T-cell (primary cell): Measurements from ENCODE around the gene SSB. TPM values are rescaled to one million over a fixed set of nuclear protein-coding genes. Genes with fewer than 3 reads are reported as not detected.
"Not testable (repeated sequence)": the region's sequence is repeated elsewhere in the genome, so short reads cannot be mapped to it uniquely, and the experiment has no call there.

Experiments used
- ATAC-seq, 4 experiments: fragments of 200-7000 bp in 3 of 4; fragments of 150-1000 bp in 1 of 4; cut with Tn5 transposase; replicated peaks in 1 of 4; 1 replicate in 3 of 4; 2 replicates in 1 of 4; pipeline ENCODE4 v1.10.0; 2021; ENCODE audit warnings: moderate library complexity in 3 of 4, mild to moderate bottlenecking in 2 of 4, moderate number of reproducible peaks in 1 of 4
- CTCF ChIA-PET, 2 donors: fragments of 300-600 bp; sonication (Branson Sonifier 250); formaldehyde crosslinking; loops; one replicate each; lab custom pipeline; 2022; ENCODE audit warnings: antibody characterized with exemption in 2 of 2; lab: Charles Lee
- POLR2A ChIA-PET, 2 donors: fragments of 300-600 bp; sonication (Branson Sonifier 250); formaldehyde crosslinking; loops; one replicate each; lab custom pipeline; 2022; ENCODE audit warnings: antibody characterized with exemption in 2 of 2; lab: Charles Lee
- DNase-seq, 35 experiments: peaks; one replicate each; pipeline versions ENCODE4 v3.0.0 to v3.0.0-alpha.2; 2013 to 2023
- H3K27ac ChIP-seq: one replicate; pipeline ENCODE4 v1.5.1; 2013; ENCODE audit warnings: low read length
- H3K27me3 ChIP-seq, 2 experiments: replicated peaks in 1 of 2; 1 replicate in 1 of 2; 2 replicates in 1 of 2; pipeline versions ENCODE4 v1.6.1 to v1.7.0; 2013; ENCODE audit warnings: low read length in 1 of 2, mixed read lengths in 1 of 2; ENCODE audit not compliant: control insufficient read depth in 2 of 2, insufficient read depth in 2 of 2; ENCODE audit errors: extremely low read depth in 1 of 2
- H3K36me3 ChIP-seq, 2 donors: 1 replicate in 1 of 2; 2 replicates in 1 of 2; pipeline versions ENCODE4 v1.6.1 to v1.7.0; 2013; ENCODE audit warnings: low read length in 1 of 2; ENCODE audit not compliant: control insufficient read depth in 2 of 2, insufficient read depth in 1 of 2; ENCODE audit errors: extremely low read depth in 1 of 2
- H3K4me1 ChIP-seq, 2 experiments: 1 replicate in 1 of 2; 2 replicates in 1 of 2; pipeline versions ENCODE4 v1.6.1 to v1.7.0; 2013; ENCODE audit warnings: low read length in 2 of 2, mixed read lengths in 1 of 2; ENCODE audit not compliant: insufficient read depth in 2 of 2, control insufficient read depth in 1 of 2; ENCODE audit errors: extremely low read depth in 1 of 2
- H3K4me3 ChIP-seq, 2 donors: 1 replicate in 1 of 2; 2 replicates in 1 of 2; pipeline versions ENCODE4 v1.5.1 to v1.7.0; 2013; ENCODE audit warnings: mild to moderate bottlenecking in 2 of 2, low read length in 1 of 2, moderate library complexity in 1 of 2; ENCODE audit not compliant: control insufficient read depth in 1 of 2; ENCODE audit errors: extremely low read depth in 1 of 2
- H3K9me3 ChIP-seq: 2 replicates; pipeline ENCODE4 v1.7.0; 2013
- H3K27ac Mint-ChIP-seq, 2 donors: one replicate each; pipeline ENCODE4 v1.8.0; 2020 to 2021; ENCODE audit warnings: mild to moderate bottlenecking in 2 of 2, mixed read lengths in 2 of 2
- H3K27me3 Mint-ChIP-seq, 2 donors: one replicate each; pipeline ENCODE4 v1.8.0; 2021 to 2022; ENCODE audit warnings: mixed read lengths in 2 of 2
- H3K36me3 Mint-ChIP-seq: one replicate; pipeline ENCODE4 v1.8.0; 2021; ENCODE audit warnings: mixed read lengths
- H3K4me1 Mint-ChIP-seq, 3 donors: one replicate each; pipeline ENCODE4 v1.8.0; 2020 to 2022; ENCODE audit warnings: mixed read lengths in 3 of 3, mild to moderate bottlenecking in 1 of 3
- H3K4me3 Mint-ChIP-seq, 3 donors: one replicate each; pipeline ENCODE4 v1.8.0; 2020 to 2022; ENCODE audit warnings: mild to moderate bottlenecking in 3 of 3, mixed read lengths in 3 of 3, moderate library complexity in 3 of 3
- H3K9me3 Mint-ChIP-seq, 3 donors: one replicate each; pipeline ENCODE4 v1.8.0; 2020 to 2022; ENCODE audit warnings: mixed read lengths in 3 of 3
- WGBS: methylation state at CpG from one replicate; pipeline ENCODE4 v1.1.5; 2013; ENCODE audit warnings: missing lambda C conversion rate; ENCODE audit not compliant: insufficient coverage; 5-methylcytosine and 5-hydroxymethylcytosine counted together
- total RNA-seq, 35 experiments: library from RNA in 6 of 35; stranded (reverse) in 6 of 35; fragments of 120-200 nt in 1 of 35; gene quantifications; one replicate each; pipeline versions ENCODE4 v1.2.1 to v1.2.4 and lab custom pipeline; 2013 to 2026

Gene SSB
- total RNA-seq, 5 donors from 2014 or later (not counting 1 experiment from before 2014, with no cell fraction given), result 84.3 to 118 (median 91.0) TPM

- no peaks in the 10 kb centered on the region for H3K36me3 ChIP-seq
- Mint-ChIP-seq H3K27ac (no peak overlapping the region), H3K9me3 (no peaks in the 10 kb centered on the region), H3K36me3 (no peaks in the 10 kb centered on the region), H3K4me3 (no peak overlapping the region), H3K27me3 (no peaks in the 10 kb centered on the region), H3K4me1 (peaks cover 0 to 6% (median 4%) of the 10 kb centered on the region in 3 donors)
- no peak overlapping the region for H3K4me3 ChIP-seq
- ATAC-seq (no peak), DNase-seq (no peak)
- WGBS, result 93% methylated on average over 2 of the region's 7 CpGs
- no peaks in the 10 kb centered on the region for H3K9me3 ChIP-seq
- no peaks in the 10 kb centered on the region for H3K4me1 ChIP-seq
- ChIA-PET POLR2A (interaction anchor here in 1 of 2 donors (0.6 kb wide), 1 partner anchor 16 kb away, joined by 3 read pairs; no protein-coding TSS in a partner anchor), CTCF (no interaction called here)
- no peaks in the 10 kb centered on the region for H3K27me3 ChIP-seq
- H3K27ac ChIP-seq, result no peak overlapping the region
Measured at GRCh38 chr2:169759987-169760386, 38.7 kb upstream of the SSB start.

DNA sequence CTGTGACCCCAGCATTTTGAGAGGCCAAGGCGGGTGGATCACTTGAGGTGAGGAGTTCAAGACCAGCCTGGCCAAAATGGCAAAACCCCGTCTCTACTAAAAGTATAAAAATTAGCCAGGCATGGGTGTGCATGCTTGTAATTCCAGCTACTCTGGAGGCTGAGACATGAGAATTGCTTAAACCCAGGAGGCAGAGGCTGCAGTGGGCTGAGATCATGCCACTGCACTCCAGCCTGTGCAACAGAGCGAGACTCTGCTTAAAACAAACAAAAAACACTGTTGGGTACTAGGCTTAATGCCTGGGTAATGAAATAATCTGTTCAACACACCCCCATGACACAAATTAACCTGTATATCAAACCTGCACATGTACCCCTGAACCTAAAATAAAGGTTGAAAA lies 37.9 kb upstream of the SSB start:
- ATAC-seq, H3K36me3 ChIP-seq, H3K4me3 Mint-ChIP-seq, POLR2A ChIA-PET, H3K9me3 ChIP-seq, H3K27me3 ChIP-seq, H3K27ac ChIP-seq, H3K36me3 Mint-ChIP-seq, DNase-seq, CTCF ChIA-PET, H3K27me3 Mint-ChIP-seq, H3K4me1 Mint-ChIP-seq, H3K9me3 Mint-ChIP-seq, H3K4me3 ChIP-seq, H3K27ac Mint-ChIP-seq, H3K4me1 ChIP-seq: not testable (repeated sequence)
- 100% methylated on average over 1 of the region's 3 CpGs for WGBS

DNA sequence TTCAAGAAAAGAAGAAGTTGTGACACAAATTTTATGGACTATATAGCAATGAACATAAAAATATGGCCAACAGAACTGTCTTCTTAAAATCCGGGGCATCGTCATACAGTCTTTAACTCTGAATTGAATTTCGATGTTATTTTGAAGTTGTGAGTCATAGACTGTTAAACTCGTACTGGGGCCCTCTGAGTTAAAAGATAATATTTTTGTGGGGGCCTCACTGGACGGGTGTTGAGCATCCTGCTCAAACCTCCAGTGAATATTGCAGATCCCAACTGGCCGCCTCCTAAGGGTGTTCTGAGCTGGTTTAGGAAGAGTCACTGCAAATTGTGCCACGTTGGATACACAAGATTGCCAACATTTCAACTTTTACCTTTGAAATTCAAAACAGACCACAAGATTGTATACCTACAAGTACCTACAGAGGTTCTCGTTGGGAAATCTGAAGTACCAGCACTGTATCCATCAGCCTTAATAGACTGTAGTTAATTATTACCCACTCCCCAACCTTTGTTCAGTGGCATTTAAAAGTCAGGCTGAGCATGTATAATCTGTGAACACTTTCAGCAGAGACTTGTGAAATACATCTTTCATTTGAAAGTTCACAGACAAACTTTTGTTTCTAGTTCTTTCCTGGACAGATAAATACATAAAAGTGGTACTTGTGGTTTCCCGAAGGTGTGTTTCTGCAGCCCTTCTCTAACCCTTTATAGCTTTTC lies 37.3 kb upstream of the SSB start:
- POLR2A ChIA-PET, result no interaction called here
- H3K36me3 ChIP-seq, result no peaks in the 10 kb centered on the region
- Mint-ChIP-seq H3K9me3 (no peaks in the 10 kb centered on the region), H3K27me3 (no peaks in the 10 kb centered on the region), H3K27ac (no peak overlapping the region), H3K4me3 (no peak overlapping the region), H3K36me3 (no peaks in the 10 kb centered on the region), H3K4me1 (peaks cover 0 to 6% (median 4%) of the 10 kb centered on the region in 3 donors)
- H3K9me3 ChIP-seq, result no peaks in the 10 kb centered on the region
- DNase-seq (peak in 1 of 35 experiments; percentile 6), ATAC-seq (no peak)
- 78% methylated on average over 4 of the region's 9 CpGs for WGBS
- CTCF ChIA-PET, result interaction anchor here (0.7 to 1.4 kb wide), 3 partner anchors 9 to 243 kb away, joined by 3 to 5 read pairs (median 3); no protein-coding TSS in a partner anchor
- no peaks in the 10 kb centered on the region for H3K4me1 ChIP-seq
- H3K4me3 ChIP-seq, result no peak overlapping the region
- H3K27me3 ChIP-seq, result no peaks in the 10 kb centered on the region
- no peak overlapping the region for H3K27ac ChIP-seq

GRCh38 chr2:169761970-169762292 lies 36.7 kb upstream of the SSB start:
- H3K4me3 Mint-ChIP-seq, result no peak overlapping the region
- ChIA-PET POLR2A (no interaction called here), CTCF (interaction anchor here (0.7 to 1.4 kb wide), 3 partner anchors 9 to 244 kb away, joined by 3 to 5 read pairs (median 3); no protein-coding TSS in a partner anchor)
- Histone ChIP-seq H3K4me3 (no peak overlapping the region), H3K36me3 (no peaks in the 10 kb centered on the region), H3K9me3 (no peaks in the 10 kb centered on the region), H3K4me1 (no peaks in the 10 kb centered on the region), H3K27me3 (no peaks in the 10 kb centered on the region), H3K27ac (no peak overlapping the region)
- DNase-seq, result no peak
- no peak for ATAC-seq
- H3K4me1 Mint-ChIP-seq, result peaks cover 0 to 6% (median 4%) of the 10 kb centered on the region in 3 donors
- H3K27me3 Mint-ChIP-seq, result no peaks in the 10 kb centered on the region
- no peaks in the 10 kb centered on the region for H3K36me3 Mint-ChIP-seq
- WGBS, result no CpG with 5 or more reads among the region's 6 CpGs
- no peaks in the 10 kb centered on the region for H3K9me3 Mint-ChIP-seq
- no peak overlapping the region for H3K27ac Mint-ChIP-seq

DNA sequence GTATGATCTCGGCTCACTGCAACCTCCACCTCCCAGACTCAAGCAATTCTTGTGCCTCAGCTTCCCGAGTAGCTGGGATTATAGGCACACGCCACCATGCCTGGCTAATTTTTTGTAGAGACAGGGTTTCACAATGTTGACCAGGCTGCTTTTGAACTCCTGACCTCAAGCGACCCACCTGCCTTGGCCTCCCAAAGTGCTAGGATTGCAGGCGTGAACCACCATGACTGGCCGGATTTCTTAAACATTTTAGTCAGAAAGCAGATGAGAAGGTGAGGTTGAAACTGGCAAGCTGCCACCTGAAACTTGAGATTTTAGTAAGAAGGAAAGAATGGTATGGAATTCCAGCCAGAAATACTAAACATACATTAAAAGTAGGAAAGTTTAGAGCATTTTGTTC lies 33.1 kb upstream of the SSB start:
- POLR2A ChIA-PET, result interaction anchor here in 1 of 2 donors (0.6 kb wide), 1 partner anchor 250 kb away, joined by 3 read pairs; no protein-coding TSS in a partner anchor
- H3K4me1 Mint-ChIP-seq, result peaks cover 0 to 19% (median 16%) of the 10 kb centered on the region in 3 donors
- WGBS, result 83% methylated on average over 4 of the region's 6 CpGs

GRCh38 chr2:169767243-169767888 lies 31.3 kb upstream of the SSB start:
- H3K27ac Mint-ChIP-seq, result no peak overlapping the region
- peaks cover 5 to 18% of the 10 kb centered on the region in 2 donors for H3K27me3 Mint-ChIP-seq
- ATAC-seq (peak; percentile 50 to 70 (median 64)), DNase-seq (peak; percentile 1 to 80 (median 48))
- 19% methylated on average over 2 of the region's 12 CpGs for WGBS
- peaks cover 0 to 13% (median 13%) of the 10 kb centered on the region in 3 donors for H3K4me1 Mint-ChIP-seq
- H3K36me3 ChIP-seq, result no peaks in the 10 kb centered on the region
- H3K4me1 ChIP-seq, result peaks cover 0 to 17% of the 10 kb centered on the region in 2 experiments
- no peaks in the 10 kb centered on the region for H3K9me3 Mint-ChIP-seq
- CTCF ChIA-PET, result interaction anchor here in 1 of 2 donors (0.7 kb wide), 1 partner anchor 32 kb away, joined by 3 read pairs; the partner anchor contains the start of gene SSB
- POLR2A ChIA-PET, result no interaction called here
- H3K4me3 ChIP-seq, result no peak overlapping the region
- peaks cover 0 to 16% of the 10 kb centered on the region in 2 experiments for H3K27me3 ChIP-seq
- peak overlapping the region; percentile 49 to 78 (median 73) for H3K4me3 Mint-ChIP-seq
- no peak overlapping the region for H3K27ac ChIP-seq
- H3K36me3 Mint-ChIP-seq, result no peaks in the 10 kb centered on the region
- no peaks in the 10 kb centered on the region for H3K9me3 ChIP-seq

More for the DNA sequence above, 33.1 kb upstream of the SSB start:
- Histone ChIP-seq H3K9me3 (no peaks in the 10 kb centered on the region), H3K36me3 (no peaks in the 10 kb centered on the region), H3K4me3 (no peak overlapping the region), H3K4me1 (peaks cover 0 to 17% of the 10 kb centered on the region in 2 experiments), H3K27ac (no peak overlapping the region), H3K27me3 (peaks cover 0 to 16% of the 10 kb centered on the region in 2 experiments)
- H3K27ac Mint-ChIP-seq, result no peak overlapping the region
- H3K36me3 Mint-ChIP-seq, result no peaks in the 10 kb centered on the region
- peaks cover 5 to 18% of the 10 kb centered on the region in 2 donors for H3K27me3 Mint-ChIP-seq
- DNase-seq, result no peak
- CTCF ChIA-PET, result interaction anchor here (0.7 to 0.9 kb wide), 2 partner anchors 12 to 187 kb away, joined by 3 read pairs; no protein-coding TSS in a partner anchor
- no peak overlapping the region for H3K4me3 Mint-ChIP-seq
- ATAC-seq, result no peak
- no peaks in the 10 kb centered on the region for H3K9me3 Mint-ChIP-seq
